ENCODE data around the gene ACYP2. TPM values are rescaled to one million over a fixed set of nuclear protein-coding genes. Genes with fewer than 3 reads are reported as not detected.
A peak's percentile ranks its signal among the peaks of the same experiment; 100 is the strongest.

The ACYP2 gene
- total RNA-seq, 4 donors from 2014 or later, result 3.7 to 15.1 (median 5.7) TPM

- WGBS, 2 donors, result 58 to 60% methylated on average over 3 of the region's 3 CpGs
- intact Hi-C loops (cut with DNase I), result no loop called here
Observed at GRCh38 chr2:54161660-54162424, 46.4 kb downstream of the ACYP2 start.

GRCh38 chr2:54164106-54164505 lies 48.7 kb downstream of the ACYP2 start:
- H3K36me3 ChIP-seq, result no peaks in the 10 kb centered on the region
- no peaks in the 10 kb centered on the region for H3K9me3 ChIP-seq
- DNase-seq, result no peak
- no peaks in the 10 kb centered on the region for H3K4me1 ChIP-seq
- no peaks in the 10 kb centered on the region for H3K27me3 ChIP-seq
- H3K27ac ChIP-seq, result no peak overlapping the region
- intact Hi-C loops (cut with DNase I), result no loop called here
- TF ChIP-seq POLR2A (IDR thresholded peaks at IDR 0.05) (no peak), CTCF (IDR thresholded peaks at IDR 0.05) (no peak)
- WGBS, 2 donors, result 95 to 100% methylated on average over 1 of the region's 1 CpG
- H3K4me3 ChIP-seq, result no peak overlapping the region

More at GRCh38 chr2:54161660-54162424, 46.4 kb downstream of the ACYP2 start:
- DNase-seq, result no peak
- Histone ChIP-seq H3K36me3 (no peaks in the 10 kb centered on the region), H3K4me3 (no peak overlapping the region), H3K27me3 (no peaks in the 10 kb centered on the region), H3K27ac (no peak overlapping the region), H3K4me1 (no peaks in the 10 kb centered on the region), H3K9me3 (no peaks in the 10 kb centered on the region)
- no peak for TF ChIP-seq POLR2A (IDR thresholded peaks at IDR 0.05)
- no peak for TF ChIP-seq CTCF (IDR thresholded peaks at IDR 0.05)

- Histone ChIP-seq H3K9me3 (no peaks in the 10 kb centered on the region), H3K36me3 (no peaks in the 10 kb centered on the region), H3K27me3 (no peaks in the 10 kb centered on the region), H3K4me3 (no peak overlapping the region), H3K27ac (no peak overlapping the region), H3K4me1 (no peaks in the 10 kb centered on the region)
- intact Hi-C loops (cut with DNase I), result no loop called here
- no peak for DNase-seq
- TF ChIP-seq POLR2A (IDR thresholded peaks at IDR 0.05) (no peak), CTCF (IDR thresholded peaks at IDR 0.05) (no peak)
- 90 to 94% methylated on average over 3 of the region's 3 CpGs for WGBS, 2 donors
Observed at GRCh38 chr2:54166121-54166773, 50.8 kb downstream of the ACYP2 start.

GRCh38 chr2:54176577-54176976 lies 61.2 kb downstream of the ACYP2 start:
- WGBS, 2 donors, result 19 to 43% methylated on average over 2 of the region's 2 CpGs
- no peaks in the 10 kb centered on the region for H3K9me3 ChIP-seq
- intact Hi-C loops (cut with DNase I), result no loop called here
- H3K27me3 ChIP-seq, result no peaks in the 10 kb centered on the region
- no peak overlapping the region for H3K4me3 ChIP-seq
- no peaks in the 10 kb centered on the region for H3K36me3 ChIP-seq
- TF ChIP-seq CTCF (IDR thresholded peaks at IDR 0.05), result peak in 2 of 6 experiments; percentile 9 to 14
- no peak for TF ChIP-seq POLR2A (IDR thresholded peaks at IDR 0.05)
- no peaks in the 10 kb centered on the region for H3K4me1 ChIP-seq
- H3K27ac ChIP-seq, result no peak overlapping the region
- DNase-seq, result no peak

- H3K9me3 ChIP-seq, result no peaks in the 10 kb centered on the region
- H3K27me3 ChIP-seq, result no peaks in the 10 kb centered on the region
- no peak overlapping the region for H3K27ac ChIP-seq
- intact Hi-C loops (cut with DNase I), result no loop called here
- DNase-seq, result no peak
- WGBS, 2 donors, result 95 to 100% methylated on average over 3 of the region's 3 CpGs
- no peak for TF ChIP-seq CTCF (IDR thresholded peaks at IDR 0.05)
- no peak for TF ChIP-seq POLR2A (IDR thresholded peaks at IDR 0.05)
- no peak overlapping the region for H3K4me3 ChIP-seq
- no peaks in the 10 kb centered on the region for H3K4me1 ChIP-seq
- H3K36me3 ChIP-seq, result no peaks in the 10 kb centered on the region
Observed at GRCh38 chr2:54183281-54183680, 67.9 kb downstream of the ACYP2 start.

All from esophagus squamous epithelium (tissue), 5 donors.